Fibroblast of upper back skin (primary cell): ENCODE data around the gene MPHOSPH9.
"Not testable (repeated sequence)": the region's sequence is repeated elsewhere in the genome, so short reads cannot be mapped to it uniquely, and the experiment has no call there.

Experiments
- DNase-seq: peaks from one replicate; pipeline ENCODE4 v3.0.0-alpha.2; 2013

Gene MPHOSPH9

DNA sequence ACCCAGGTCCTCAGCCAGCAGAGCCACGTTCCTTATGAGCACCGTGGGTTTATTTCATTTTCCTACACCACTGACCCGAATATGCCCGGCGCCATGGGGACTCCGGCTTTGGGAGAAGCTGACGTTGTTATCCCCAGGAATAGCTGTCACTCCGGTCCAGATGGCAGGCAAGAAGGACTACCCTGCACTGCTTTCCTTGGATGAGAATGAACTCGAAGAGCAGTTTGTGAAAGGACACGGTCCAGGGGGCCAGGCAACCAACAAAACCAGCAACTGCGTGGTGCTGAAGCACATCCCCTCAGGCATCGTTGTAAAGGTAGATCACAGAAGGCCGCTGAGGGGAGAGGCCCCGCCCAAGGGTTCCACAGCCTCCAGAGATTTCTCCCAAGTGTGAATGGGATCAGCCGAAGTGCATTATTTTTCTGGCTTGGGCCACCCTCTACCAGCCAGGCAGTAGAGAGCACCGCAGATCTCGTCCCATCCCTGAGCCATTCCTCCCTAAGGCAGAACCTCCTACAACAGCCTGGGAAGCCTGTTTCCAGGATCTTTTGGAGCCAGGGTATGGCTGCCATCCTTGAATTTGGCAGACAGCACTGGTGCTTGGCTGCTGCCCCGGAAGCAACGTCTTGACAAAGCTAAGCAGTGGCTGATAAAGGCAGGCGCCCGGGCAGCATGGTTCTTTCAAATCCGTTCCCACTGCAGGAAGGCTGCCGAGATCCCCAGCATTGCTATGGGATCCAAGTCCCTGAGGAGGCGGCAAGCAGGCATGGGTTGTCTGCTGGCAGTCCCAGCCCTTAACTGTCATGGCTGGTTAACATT, 20.9 kb upstream of the MPHOSPH9 start:
- DNase-seq, result no peak

DNA sequence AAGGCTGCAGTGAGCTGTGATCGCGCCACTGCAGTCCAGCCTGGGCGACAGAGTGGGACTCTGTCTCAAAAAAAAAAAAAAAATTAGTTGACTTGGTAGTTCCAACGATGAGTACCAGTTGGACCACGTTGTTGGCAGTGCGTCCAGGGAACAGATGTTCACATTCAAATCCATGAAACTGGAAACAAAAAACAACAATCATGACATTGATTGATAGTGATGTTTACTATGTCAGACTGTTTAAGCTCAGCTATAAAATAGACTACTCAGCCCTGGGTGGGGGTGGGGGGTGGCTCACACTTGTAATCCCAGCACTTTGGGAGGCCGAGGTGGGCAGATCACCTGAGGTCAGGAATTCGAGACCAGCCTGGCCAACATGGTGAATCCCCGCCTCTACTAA, 19.4 kb upstream of the MPHOSPH9 start:
- DNase-seq, result not testable (repeated sequence)

DNA sequence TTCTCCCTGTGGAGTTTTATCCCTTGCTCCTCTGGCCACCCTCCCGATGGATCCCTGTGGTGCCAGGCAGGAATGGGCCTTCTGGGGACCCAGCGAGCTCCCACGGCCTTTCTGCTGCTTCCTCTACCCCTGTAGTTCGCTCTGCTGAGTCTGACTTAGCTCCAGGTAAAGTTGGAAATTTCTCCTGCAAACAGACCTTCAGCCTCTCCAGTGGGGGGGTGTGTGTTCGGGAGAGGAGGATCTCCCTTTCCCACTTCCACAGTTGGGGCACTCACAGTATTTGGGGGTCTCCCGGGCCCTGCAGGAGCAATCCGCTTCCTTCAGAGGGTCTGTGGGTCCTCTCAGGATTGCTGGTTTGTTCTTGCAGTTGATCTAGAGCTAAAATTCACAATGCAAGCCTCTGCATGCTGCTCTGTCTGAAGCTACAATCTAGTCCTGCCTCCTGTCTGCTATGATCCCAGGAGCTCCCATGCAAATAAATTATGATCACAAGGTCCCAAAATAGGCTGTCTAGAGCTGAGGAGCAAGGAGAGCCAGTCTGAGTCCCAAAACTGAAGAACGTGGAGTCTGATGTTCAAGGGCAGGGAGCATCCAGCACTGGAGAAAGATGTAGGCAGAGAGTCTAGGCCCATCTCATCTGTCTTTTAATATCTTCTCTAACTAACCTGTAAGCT, 18.6 kb upstream of the MPHOSPH9 start:
- no peak for DNase-seq

DNA sequence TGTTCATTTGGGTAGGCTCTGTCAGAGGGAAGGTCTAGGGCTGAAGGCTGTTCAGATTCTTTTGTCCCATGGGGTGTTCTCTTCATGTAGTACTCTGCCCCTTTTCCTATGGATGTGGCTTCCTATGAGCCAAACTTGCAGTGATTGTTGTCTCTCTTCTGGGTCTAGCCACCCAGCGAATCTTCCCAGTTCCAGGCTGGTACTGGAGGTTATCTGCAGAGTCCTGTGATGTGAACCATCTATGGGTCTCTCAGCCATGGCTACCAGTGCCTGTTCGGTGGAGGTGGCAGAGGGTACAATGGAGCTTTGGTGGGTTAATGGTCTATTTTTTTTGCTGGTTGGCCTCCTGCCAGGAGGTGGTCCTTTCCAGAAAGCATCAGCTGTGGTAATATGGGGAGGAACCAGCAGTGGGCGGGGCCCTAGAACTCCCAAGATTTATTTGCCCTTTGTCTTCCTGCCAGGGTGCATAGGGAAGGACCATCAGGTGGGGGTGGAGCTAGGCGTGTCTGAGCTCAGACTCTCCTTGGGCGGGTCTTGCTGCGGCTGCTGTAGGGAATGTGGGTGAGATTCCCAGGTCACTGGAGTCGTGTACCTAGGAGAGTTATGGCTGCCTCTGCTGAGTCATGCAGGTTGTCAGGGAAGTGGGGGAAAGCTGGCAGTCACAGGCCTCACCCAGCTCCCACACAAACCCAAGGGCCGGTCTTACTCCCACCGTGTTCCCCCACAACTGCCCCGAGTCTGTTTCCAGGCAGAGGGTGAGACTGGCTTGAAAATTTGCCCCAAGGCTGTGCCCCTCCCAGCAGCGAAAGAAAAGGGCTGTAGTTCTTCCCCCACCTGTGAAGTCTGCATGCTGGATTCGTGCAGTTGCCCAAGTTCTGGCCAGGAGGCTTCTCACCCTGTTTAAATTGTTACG, 17.8 kb upstream of the MPHOSPH9 start:
- DNase-seq, result no peak

DNA sequence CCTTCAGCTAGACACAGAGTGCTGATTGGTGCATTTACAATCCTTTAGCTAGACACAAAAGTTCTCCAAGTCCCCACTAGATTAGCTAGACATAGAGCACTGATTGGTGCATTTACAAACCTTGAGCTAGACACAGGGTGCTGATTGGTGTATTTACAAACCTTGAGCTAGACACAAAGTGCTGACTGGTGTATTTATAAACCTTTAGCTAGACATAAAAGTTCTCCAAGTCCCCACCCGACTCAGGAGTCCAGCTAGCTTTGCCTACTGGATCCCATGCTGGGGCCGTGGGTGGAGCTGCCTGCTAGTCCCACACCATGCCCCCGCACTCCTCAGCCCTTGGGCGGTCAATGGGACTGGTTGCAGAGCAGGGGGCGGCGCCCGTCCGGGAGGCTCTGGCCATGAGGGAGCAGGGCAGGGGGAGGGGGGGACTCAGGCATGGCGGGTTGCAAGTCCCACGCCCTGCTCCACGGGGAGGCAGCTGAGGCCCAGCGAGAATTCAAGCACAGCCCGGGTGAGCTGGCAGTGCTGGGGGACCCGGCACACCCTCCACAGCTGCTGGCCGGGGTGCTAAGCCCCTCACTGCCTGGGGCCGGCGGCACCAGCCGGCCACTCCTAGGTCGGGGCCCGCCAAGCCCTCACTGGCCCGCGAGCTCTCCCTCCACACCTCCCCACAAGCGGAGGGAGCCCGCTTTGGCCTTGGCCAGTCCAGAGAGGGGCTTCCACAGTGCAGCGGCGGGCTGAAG, 16.2 kb upstream of the MPHOSPH9 start:
- not testable (repeated sequence) for DNase-seq

DNA sequence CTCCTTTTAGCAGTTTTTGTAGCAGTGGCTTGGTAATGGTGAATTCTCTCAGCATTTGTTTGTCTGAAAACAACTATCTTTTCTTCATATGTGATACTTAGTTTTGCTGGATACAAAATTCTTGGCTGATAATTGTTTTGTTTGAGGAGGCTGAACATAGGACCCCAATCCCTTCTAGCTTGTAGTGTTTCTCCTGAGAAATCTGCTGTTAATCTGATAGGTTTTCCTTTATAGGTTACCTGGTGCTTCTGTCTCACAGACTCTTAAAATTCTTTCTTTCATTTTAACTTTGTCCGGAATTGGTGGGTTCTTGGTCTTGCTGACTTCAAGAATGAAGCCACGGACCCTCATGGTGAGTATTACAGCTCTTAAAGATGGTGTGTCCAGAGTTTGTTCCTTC, 15.2 kb upstream of the MPHOSPH9 start:
- DNase-seq, result not testable (repeated sequence)

DNA sequence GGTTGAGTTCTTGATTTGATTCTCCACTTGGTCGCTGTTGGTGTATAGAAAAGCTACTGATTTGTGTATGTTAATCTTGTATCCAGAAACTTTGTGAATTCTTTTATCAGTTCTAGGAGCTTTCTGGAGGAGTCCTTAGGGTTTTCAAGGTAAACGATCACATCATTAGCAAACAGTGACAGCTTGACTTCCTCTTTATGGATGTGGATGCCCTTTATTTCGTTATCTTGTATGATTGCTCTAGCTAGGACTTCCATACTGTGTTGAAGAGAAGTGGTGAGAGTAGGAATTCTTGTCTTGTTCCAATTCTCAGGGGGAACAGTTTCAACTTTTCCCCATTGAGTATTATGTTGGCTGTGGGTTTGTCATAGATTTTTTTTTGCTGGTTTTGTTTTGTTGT, 12.7 kb upstream of the MPHOSPH9 start:
- no peak for DNase-seq

DNA sequence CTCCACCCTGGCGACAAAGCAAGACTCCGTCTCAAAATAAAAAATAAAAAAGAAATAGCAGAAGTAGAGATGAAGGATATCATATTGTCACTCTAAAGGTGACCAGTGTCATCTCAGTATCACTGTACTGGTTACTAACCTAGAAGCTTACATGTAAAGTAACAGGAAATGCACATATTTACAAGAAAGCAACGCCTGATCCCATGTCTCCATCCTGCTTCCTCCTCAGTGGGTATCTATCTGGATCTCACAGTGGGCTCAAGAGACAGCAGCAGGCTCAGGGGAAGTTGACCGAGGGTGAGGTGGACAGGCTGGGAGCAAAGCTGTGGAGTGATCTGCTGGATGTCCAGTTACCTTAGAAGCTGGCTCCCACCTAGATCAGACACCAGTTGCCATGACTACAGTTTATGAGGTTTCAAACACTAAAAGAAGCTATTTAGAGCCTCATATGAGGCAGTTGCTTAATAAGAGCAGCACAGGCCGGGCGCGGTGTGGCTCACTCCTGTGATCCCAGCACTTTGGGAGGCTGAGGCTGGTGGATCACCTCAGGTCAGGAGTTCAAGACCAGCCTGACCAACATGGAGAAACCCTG, 10.8 kb upstream of the MPHOSPH9 start:
- no peak for DNase-seq

DNA sequence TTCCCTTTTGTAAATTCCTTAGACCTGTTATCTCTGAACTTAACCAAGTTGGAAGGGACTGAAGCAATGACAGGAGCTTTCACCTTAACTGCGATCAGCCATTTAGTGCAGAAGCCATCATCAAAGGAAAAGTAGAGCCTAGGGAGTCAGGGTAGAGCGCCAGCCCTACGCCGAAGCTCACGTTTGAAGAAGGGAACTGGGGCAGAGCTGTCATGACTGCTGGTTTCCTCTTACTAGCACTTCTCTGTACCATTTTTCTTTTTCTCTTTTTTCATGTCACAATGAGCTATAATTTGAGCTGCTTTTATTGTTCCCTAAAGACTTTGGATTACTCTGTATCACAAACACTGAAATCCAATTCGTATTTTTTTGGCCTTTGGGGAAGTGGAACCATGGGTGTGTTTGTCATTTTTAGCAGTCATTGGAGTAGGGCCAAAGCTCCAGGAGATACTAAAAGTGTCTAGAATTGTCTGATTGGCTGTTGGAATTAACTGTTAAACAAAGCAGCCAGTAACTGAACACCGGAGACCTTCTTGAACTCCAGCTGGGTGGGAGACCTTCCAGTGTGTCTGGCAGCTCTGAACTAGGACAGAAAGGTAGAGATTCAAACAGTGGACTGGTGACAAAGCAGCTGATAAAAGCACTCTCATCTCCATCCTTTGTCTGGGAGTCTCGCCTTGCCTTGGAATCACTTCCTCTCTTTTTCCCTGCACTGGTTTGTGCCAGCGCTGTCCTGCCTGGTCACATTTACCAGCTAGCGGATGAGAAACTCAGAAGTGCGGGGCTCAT, 9.4 kb upstream of the MPHOSPH9 start:
- no peak for DNase-seq

DNA sequence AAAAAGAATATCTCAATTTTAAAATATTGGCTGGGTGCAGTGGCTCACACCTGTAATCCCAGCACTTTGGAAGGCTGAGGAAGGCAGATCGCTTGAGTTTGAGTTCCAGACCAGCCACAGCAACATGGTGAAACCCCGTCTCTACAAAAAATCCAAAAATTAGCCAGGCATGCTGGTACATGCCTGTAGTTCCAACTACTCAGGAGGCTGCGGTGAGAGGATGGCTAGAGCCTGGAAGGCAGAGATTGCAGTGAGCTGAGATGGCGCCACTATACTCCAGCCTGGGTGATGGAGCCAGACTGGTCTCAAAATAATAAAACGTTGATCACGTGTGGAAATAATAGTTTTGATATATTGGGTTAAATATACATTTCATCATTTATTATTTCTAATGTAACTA, 6.0 kb upstream of the MPHOSPH9 start:
- no peak for DNase-seq

DNA sequence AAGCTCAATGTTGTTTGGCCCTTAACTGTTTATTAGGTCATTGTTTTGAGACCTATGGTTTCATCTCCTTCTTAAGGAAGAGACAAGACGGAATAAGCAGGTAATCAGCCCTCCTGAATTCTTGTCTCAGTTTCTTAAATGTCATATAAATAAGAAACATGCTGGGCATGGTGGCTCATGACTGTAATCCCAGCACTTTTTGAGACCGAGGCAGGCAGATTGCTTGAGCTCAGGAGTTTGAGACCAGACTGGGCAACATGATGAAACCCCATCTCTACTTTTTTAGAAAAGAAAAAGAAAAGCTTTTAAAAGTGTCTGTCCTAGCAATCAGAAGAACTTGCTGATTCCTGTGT, 5.4 kb upstream of the MPHOSPH9 start:
- DNase-seq, result no peak

DNA sequence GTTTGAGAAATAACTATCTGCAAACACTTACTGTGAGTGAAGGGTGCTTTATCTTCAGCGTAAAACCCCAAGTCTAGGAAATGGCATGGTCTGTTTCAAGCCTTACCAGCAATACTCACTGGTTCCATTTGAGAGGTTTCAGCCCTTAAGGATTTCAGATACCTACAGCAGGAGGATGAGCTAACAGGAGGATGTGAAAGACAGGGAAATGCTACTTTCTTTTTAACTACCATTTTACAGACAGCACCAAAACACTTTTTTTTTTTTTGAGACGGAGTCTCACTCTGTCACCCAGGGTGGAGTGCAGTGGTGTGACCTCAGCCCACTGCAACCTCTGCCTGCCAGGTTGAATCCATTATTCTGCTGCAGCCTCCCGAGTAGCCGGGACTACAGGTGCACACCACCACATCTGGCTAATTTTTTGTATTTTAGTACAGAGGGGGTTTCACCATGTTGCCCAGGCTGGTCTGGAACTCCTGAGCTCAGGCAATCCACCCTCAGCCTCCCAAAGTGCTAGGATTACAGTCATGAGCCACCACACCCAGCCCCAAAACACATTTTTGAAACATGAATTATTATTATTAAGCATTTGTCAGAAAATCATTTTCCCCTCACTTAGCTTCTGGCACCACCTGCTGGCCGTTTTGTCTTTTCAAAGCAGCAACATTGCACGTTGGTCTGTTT, 4.8 kb upstream of the MPHOSPH9 start:
- peak; percentile 66 for DNase-seq

DNA sequence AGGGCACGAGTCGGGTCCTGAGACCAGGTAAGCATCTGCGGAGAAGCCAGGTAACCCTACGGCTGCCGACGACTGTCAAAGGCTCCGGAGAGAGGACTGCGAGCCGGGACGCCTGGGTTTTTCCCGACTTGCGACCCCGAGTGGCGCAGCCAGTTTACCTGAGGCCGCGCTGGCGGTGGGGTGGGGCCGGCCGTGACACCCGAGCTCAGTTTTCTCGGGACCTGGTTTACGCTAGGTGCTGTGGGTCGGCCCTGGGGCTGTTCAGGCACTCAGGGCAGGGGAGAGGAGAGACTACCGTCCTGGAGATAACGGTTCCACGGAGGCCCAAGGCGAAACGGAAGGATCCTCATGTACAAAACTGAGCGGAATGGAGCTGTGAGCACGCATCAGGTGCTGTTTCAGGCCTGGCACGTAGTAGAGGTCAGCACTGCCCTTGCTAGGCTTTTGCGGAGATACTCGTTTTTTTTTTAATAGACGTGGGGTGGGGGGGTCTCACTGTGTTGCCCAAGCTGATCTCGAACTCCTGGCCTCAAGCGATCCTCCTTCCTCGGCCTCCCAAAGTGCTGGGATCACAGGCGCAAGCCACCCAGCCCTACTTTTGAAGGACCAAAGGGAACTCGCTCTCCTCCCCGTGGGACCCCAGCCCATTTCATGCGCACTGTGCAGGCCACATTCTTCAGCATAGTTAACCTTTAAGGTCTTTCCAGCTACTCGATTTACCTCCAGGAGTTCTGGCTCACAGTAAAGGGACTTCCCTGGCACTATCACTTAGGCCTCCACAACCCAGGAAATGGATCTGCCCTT, 766 bp upstream of the MPHOSPH9 start:
- DNase-seq, result no peak

DNA sequence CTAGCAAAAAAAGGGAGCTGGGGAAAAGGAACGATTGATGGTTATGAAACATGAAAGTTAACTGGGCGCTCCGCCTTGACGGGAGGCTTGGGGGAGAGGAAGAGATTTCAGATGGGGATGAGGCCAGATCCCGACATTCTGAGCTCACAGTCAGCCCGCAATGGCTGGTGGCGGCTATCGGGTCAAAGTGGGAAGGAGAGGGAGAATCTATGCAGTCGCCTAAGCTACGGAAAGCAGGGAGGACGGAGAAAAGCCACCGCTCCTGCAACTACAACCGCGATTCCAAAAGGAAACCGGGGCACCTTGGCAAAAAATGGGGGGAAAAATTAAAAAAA, 502 bp downstream of the MPHOSPH9 start:
- DNase-seq, result no peak

DNA sequence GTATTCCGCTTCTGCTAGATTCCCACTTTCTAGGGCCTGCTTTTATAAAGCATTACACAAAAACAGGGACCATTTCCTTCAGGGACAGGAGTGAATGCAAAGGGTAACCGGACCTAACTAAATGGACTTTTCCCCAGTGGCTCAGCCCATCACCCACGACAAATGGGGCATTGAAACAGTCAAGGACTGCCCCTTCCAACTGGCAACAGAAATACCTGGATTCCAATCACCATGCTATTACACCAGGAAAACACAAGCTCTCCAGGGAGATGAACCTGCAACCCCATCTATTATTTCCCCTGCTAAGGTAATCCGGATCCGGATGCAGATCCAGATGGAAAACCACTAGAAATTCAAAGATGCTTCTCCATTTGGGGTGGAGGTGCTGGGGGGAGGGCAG, 1.0 kb downstream of the MPHOSPH9 start:
- DNase-seq, result no peak

DNA sequence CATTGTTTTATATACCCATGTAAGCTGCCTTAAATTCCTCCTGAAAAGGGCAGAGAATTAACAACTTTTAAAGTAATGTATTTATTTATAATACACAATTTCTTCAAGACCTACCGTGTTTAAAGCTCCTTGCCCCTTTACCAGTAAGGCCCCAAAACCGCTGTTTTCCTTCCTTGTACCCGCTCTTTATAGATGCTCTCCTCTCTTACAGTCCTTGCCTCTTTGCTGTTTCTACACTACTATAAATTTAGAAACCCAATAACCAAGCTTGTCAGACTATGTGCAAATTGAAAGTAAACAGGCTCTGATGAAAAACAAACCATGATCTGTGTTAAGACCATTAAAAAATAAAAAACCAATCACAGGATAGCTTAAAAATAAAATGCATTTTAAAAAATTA, 3.9 kb downstream of the MPHOSPH9 start:
- no peak for DNase-seq

DNA sequence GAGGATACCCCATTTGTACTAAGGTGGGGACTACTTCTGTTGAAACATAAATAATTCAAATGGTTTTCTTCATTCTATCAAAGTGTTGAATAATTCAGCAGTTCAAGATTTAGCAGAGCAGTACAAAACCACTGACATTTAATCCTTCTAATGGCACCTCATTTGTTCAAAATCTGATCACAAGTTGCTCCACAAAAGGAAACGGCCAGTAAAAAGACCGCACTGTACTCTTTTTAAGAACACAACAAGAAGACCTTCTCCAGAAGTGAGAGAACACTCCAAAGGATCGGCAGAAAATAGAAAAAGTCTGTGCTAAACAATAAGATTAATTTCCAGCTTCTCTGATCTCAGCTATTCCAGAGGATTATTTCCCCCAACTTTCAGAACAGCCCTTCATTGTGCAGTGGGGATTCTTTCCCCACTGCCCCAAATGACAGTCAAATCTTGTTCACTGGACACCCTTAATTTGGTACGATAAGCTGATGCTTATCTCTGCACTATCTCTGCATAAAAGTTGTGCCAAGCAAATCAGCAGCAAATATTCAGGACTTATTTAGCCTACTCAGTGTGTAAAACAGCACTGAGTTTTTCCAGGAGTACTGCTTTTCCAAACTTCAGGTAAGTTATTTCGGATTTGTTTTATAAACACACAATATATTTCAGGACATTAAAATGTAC, 5.2 kb downstream of the MPHOSPH9 start:
- DNase-seq, result no peak

DNA sequence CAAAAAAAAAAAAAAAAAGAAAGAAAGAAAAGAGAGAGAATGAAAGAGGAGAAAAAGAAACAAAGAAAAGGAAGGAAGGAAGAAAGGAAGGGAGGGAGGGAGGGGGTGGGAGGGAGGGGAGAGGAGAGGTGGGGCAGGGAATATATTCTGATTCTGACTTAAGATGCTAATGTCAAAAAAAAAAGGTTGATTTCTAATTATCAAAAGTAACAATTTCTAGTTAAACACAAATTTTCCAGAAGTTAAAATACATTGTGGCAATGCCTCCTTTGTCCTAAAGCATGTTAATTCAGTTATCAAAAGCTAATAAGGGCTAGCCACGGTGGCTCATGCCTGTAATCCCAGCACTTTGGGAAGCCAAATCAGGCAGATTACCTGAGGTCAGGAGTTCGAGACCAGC, 7.5 kb downstream of the MPHOSPH9 start:
- no peak for DNase-seq

DNA sequence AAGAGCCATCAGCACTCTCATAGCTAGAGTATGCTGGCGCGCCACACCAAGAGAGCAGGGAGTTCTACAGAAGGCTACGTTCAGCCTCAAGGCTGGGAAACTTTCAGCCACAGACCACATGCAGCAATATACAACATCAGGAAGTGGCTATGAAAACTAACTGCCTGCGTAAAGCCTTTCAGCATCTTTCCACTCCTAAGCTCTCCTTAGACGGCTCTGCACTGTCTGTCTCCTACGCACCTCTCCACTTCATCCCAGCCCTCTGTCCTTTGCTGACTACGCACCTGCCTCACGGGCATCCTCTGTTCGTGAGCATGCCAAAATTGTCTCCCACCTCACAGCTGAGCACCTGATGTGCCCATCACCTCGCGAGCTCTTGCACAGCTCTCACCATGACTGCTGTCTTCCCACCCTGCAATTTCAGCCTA, 9.7 kb downstream of the MPHOSPH9 start:
- peak; percentile 8 for DNase-seq

DNA sequence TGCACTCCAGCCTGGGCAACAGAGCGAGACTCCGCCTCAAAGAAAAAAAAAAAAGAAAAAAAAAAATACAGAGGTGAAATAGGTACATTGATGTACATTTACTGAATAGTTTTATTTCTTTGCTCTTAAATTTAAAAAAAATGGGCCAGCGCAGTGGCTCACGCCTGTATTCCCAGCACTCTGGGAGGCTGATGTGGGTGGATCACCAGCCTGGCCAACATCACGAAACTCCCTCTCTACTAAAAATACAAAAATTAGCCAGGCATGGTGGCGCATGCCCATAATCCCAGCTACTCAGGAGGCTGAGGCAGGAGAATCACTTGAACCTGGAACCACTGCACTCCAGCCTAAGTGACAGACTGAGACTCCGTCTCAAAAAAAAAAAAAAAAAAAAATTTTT, 25.1 kb downstream of the MPHOSPH9 start:
- DNase-seq, result not testable (repeated sequence)
